ENCODE measurements around the gene PPP4R2.

- TF ChIP-seq CTCF (IDR thresholded peaks at IDR 0.05) (no peak), POLR2A (IDR thresholded peaks at IDR 0.05) (no peak)
Observed at GRCh38 chr3:73026111-73026759, 29.6 kb downstream of the PPP4R2 start.
